ENCODE data around the gene TAAR5. TPM values are rescaled to one million over a fixed set of nuclear protein-coding genes. Genes with fewer than 3 reads are reported as not detected.
"Not testable (repeated sequence)": the region's sequence is repeated elsewhere in the genome, so short reads cannot be mapped to it uniquely, and the experiment has no call there.

Gene TAAR5
- total and polyA plus RNA-seq, 8 donors: not detected

- H3K9me3 ChIP-seq: no peaks in the 10 kb centered on the region
- no peaks in the 10 kb centered on the region for H3K27me3 ChIP-seq
- peak in 1 of 2 donors; percentile 19 for DNase-seq
- H3K4me3 ChIP-seq: peak overlapping the region in 1 of 4 donors; percentile 9
- H3K36me3 ChIP-seq: no peaks in the 10 kb centered on the region
- TF ChIP-seq EP300 (IDR thresholded peaks at IDR 0.05) (no peak), POLR2AphosphoS5 (IDR thresholded peaks at IDR 0.05) (no peak), POLR2A (IDR thresholded peaks at IDR 0.05) (no peak), CTCF (IDR thresholded peaks at IDR 0.05) (no peak)
- intact Hi-C loops (cut with DNase I; ENCODE audit: low total_unique reads): no loop called here
- H3K4me1 ChIP-seq: no peaks in the 10 kb centered on the region
- no peak overlapping the region for H3K27ac ChIP-seq
- WGBS, 5 donors: 37 to 42% (median 42%) methylated on average over 4 of the region's 4 CpGs
These were observed 23.0 kb upstream of the TAAR5 start for GRCh38 chr6:132612449-132613108.

DNA sequence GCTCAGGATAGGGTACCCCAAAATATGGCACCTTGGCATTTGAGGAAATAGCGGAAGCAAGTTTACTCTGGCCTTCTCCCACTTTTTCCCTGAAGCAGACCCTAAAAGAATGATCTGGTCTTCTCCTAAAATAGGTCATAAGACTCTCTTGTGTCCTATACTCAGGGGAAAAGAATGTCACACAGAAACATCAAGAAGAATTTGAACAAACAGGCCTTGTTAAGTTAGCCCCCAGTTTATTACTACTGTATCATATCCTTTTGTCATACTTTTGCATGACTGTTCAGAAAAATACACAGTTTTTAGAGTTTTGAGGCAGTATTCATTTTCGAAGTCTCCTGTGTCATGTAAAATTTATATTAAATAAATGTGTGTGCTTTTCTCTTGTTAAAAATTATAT lies 22.1 kb upstream of the TAAR5 start:
- Histone ChIP-seq H3K9me3 (no peaks in the 10 kb centered on the region), H3K36me3 (no peaks in the 10 kb centered on the region), H3K4me3 (no peak overlapping the region), H3K27ac (no peak overlapping the region), H3K4me1 (no peaks in the 10 kb centered on the region), H3K27me3 (no peaks in the 10 kb centered on the region)
- WGBS, 5 donors: 90 to 98% (median 91%) methylated on average over 2 of the region's 2 CpGs
- intact Hi-C loops (cut with DNase I; ENCODE audit: low total_unique reads): no loop called here
- no peak for TF ChIP-seq EP300 (IDR thresholded peaks at IDR 0.05)
- TF ChIP-seq POLR2A (IDR thresholded peaks at IDR 0.05): no peak
- no peak for TF ChIP-seq POLR2AphosphoS5 (IDR thresholded peaks at IDR 0.05)
- TF ChIP-seq CTCF (IDR thresholded peaks at IDR 0.05): no peak
- no peak for DNase-seq

GRCh38 chr6:132607544-132608233 lies 18.1 kb upstream of the TAAR5 start:
- WGBS, 5 donors: 31 to 62% (median 41%) methylated on average over 5 of the region's 5 CpGs
- Histone ChIP-seq H3K27ac (peak overlapping the region in 2 of 5 donors; percentile 7 to 45), H3K27me3 (no peaks in the 10 kb centered on the region), H3K36me3 (no peaks in the 10 kb centered on the region), H3K4me3 (no peak overlapping the region), H3K9me3 (no peaks in the 10 kb centered on the region), H3K4me1 (no peaks in the 10 kb centered on the region)
- DNase-seq: peak in 1 of 2 donors; percentile 14
- intact Hi-C loops (cut with DNase I; ENCODE audit: low total_unique reads): no loop called here
- no peak for TF ChIP-seq EP300 (IDR thresholded peaks at IDR 0.05)
- no peak for TF ChIP-seq CTCF (IDR thresholded peaks at IDR 0.05)
- TF ChIP-seq POLR2A (IDR thresholded peaks at IDR 0.05): no peak
- TF ChIP-seq POLR2AphosphoS5 (IDR thresholded peaks at IDR 0.05): no peak

- TF ChIP-seq CTCF (IDR thresholded peaks at IDR 0.05) (no peak), EP300 (IDR thresholded peaks at IDR 0.05) (no peak), POLR2A (IDR thresholded peaks at IDR 0.05) (no peak), POLR2AphosphoS5 (IDR thresholded peaks at IDR 0.05) (no peak)
- DNase-seq: no peak
- Histone ChIP-seq H3K4me1 (no peaks in the 10 kb centered on the region), H3K36me3 (no peaks in the 10 kb centered on the region), H3K27me3 (no peaks in the 10 kb centered on the region), H3K27ac (no peak overlapping the region), H3K4me3 (no peak overlapping the region), H3K9me3 (no peaks in the 10 kb centered on the region)
- 76 to 91% (median 84%) methylated on average over 8 of the region's 8 CpGs for WGBS, 5 donors
- intact Hi-C loops (cut with DNase I; ENCODE audit: low total_unique reads): no loop called here
These were observed 15.2 kb upstream of the TAAR5 start for GRCh38 chr6:132604635-132605152.

- intact Hi-C loops (cut with DNase I; ENCODE audit: low total_unique reads); H3K36me3 ChIP-seq; H3K27ac ChIP-seq; H3K27me3 ChIP-seq; H3K4me3 ChIP-seq; H3K4me1 ChIP-seq; DNase-seq; H3K9me3 ChIP-seq: not testable (repeated sequence)
These were observed 11.4 kb upstream of the TAAR5 start for GRCh38 chr6:132600900-132601299.
